ENCODE measurements around the gene EPHX1. TPM values are rescaled to one million over a fixed set of nuclear protein-coding genes. Genes with fewer than 3 reads are reported as not detected.

EPHX1 gene
- total and polyA plus RNA-seq, 2 of the 8 experiments (the other 6 are each of a cell fraction or from before 2014, with no cell fraction given) = 45.3 to 79.1 TPM

DNA sequence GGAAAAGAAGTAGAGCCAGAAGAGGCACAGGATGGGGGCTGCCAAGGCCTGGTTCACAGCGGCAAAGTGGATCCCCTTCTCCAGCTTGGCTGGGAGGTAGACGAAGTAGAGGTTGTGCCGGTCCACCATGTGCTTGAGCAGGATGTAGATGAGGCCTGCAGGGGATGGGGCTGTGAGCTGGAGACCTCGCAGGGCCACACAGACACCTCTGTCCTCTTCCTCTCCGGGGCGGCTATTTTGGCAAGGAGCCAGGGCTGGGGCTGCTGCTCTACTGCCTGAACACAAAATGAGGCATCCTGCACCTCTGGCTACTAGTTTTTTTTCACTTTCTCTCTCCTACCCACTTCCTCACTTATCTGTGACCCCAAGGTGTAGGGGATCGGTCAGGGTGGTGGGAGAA, 40.0 kb downstream of the EPHX1 start:
- H3K23ac ChIP-seq (ENCODE audit: insufficient read length) = no peak overlapping the region
- H2BK12ac ChIP-seq (ENCODE audit: low read depth, low read length) = no peak overlapping the region
- H3K79me2 ChIP-seq (ENCODE audit: control insufficient read depth in 1 of 2, insufficient read depth in 2 of 2, low read length in 2 of 2) = no peaks in the 10 kb centered on the region
- no peak overlapping the region for H2BK15ac ChIP-seq (ENCODE audit: low read length)
- peaks cover 2 to 10% of the 10 kb centered on the region in 2 experiments; a peak in 3 of 4 replicates for H3K9me3 ChIP-seq (ENCODE audit: insufficient read depth in 2 of 2, low read depth in 1 of 2, low read length in 1 of 2)
- H4K5ac ChIP-seq (ENCODE audit: insufficient read length, low read depth, low read length) = no peak overlapping the region
- FAIRE-seq = no peak
- H3K36me3 ChIP-seq (ENCODE audit: control insufficient read depth in 2 of 4, insufficient read depth in 4 of 4, low read length in 3 of 4) = peaks cover 3 to 27% (median 6%) of the 10 kb centered on the region in 4 experiments; a peak in 6 of 8 replicates
- no peak overlapping the region for H3K56ac ChIP-seq (replicated peaks; ENCODE audit: insufficient read length, low read depth, low read length)
- peaks cover 4 to 7% of the 10 kb centered on the region in 2 experiments for H4K20me1 ChIP-seq (replicated peaks in 1 of 2; ENCODE audit: control insufficient read depth in 1 of 2, insufficient read depth in 2 of 2, low read length in 2 of 2)
- CTCF ChIA-PET (ENCODE audit: partially characterized antibody) = interaction anchor here (0.7 to 1.3 kb wide), 7 partner anchors 11 to 368 kb away, joined by 3 to 4 read pairs (median 3); partner anchors contain the start of genes SRP9 and TMEM63A
- POLR2A ChIA-PET (ENCODE audit: partially characterized antibody) = interaction anchor here (0.9 to 1.5 kb wide), 7 partner anchors 11 to 94 kb away, joined by 3 to 9 read pairs (median 4); partner anchors contain the start of genes PYCR2 and SRP9
- TF ChIP-seq SUZ12 (IDR thresholded peaks at IDR 0.05; ENCODE audit: low read length) = no peak
- TF ChIP-seq YY1 (IDR thresholded peaks at IDR 0.05; ENCODE audit: low read depth, low read length) = no peak
- no peak for TF ChIP-seq ATF3 (IDR thresholded peaks at IDR 0.05; ENCODE audit: insufficient read depth, low read depth, low read length)
- TF ChIP-seq, protein P1, sequence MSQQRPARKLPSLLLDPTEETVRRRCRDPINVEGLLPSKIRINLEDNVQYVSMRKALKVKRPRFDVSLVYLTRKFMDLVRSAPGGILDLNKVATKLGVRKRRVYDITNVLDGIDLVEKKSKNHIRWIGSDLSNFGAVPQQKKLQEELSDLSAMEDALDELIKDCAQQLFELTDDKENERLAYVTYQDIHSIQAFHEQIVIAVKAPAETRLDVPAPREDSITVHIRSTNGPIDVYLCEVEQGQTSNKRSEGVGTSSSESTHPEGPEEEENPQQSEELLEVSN (IDR thresholded peaks at IDR 0.05) = no peak
- TF ChIP-seq NRF1 (IDR thresholded peaks at IDR 0.05; ENCODE audit: low read depth, low read length) = no peak
- TF ChIP-seq ZNF274 (IDR thresholded peaks at IDR 0.05; ENCODE audit: borderline replicate concordance, extremely low read depth, low read length) = no peak
- TF ChIP-seq RFX5 (IDR thresholded peaks at IDR 0.05; ENCODE audit: borderline replicate concordance, low read depth, low read length) = no peak
- TF ChIP-seq RBBP5 (IDR thresholded peaks at IDR 0.05; ENCODE audit: borderline replicate concordance, low read depth, low read length) = no peak
- no peak for TF ChIP-seq BRCA1 (IDR thresholded peaks at IDR 0.05; ENCODE audit: low read depth, low read length)
- no peak for TF ChIP-seq KDM1A (IDR thresholded peaks at IDR 0.05; ENCODE audit: borderline replicate concordance, low read length)
- no peak overlapping the region for H3K9ac ChIP-seq (replicated peaks in 1 of 4; ENCODE audit: extremely low read depth in 1 of 4, low read depth in 3 of 4, low read length in 3 of 4)
- H3K14ac ChIP-seq (ENCODE audit: insufficient read length) = no peak overlapping the region
- H2AK5ac ChIP-seq (ENCODE audit: low read depth, low read length) = no peak overlapping the region
- no peaks in the 10 kb centered on the region; a peak in 1 of 7 replicates for H3K27me3 ChIP-seq (replicated peaks in 1 of 4; ENCODE audit: control insufficient read depth in 3 of 4, extremely low read depth in 1 of 4, insufficient read depth in 3 of 4, low read length in 3 of 4)
- H4K91ac ChIP-seq (replicated peaks; ENCODE audit: insufficient read length, low read length) = no peak overlapping the region
- peaks cover 0 to 8% (median 4%) of the 10 kb centered on the region in 4 experiments; a peak in 5 of 7 replicates for H3K4me1 ChIP-seq (replicated peaks in 1 of 4; ENCODE audit: control insufficient read depth in 3 of 4, insufficient read depth in 4 of 4, low read length in 3 of 4)
- WGBS, 2 experiments (ENCODE audit: extremely low coverage in 1 of 2, insufficient coverage in 1 of 2, insufficient read length in 1 of 2, insufficient replicate concordance in 2 of 2, low coverage in 1 of 2, low lambda C conversion rate in 2 of 2, missing lambda C conversion rate in 1 of 2) = 97% methylated on average over 7 of the region's 7 CpGs; no CpG with 5 or more reads in 1 of the 2 experiments
- H4K8ac ChIP-seq (ENCODE audit: extremely low read depth, insufficient read depth, low read length) = peak overlapping the region; percentile 23; the same call in 1 of the 2 replicates
- H3K4me2 ChIP-seq (ENCODE audit: insufficient read depth in 1 of 2, low read depth in 2 of 2, low read length in 2 of 2) = no peak overlapping the region
- H3K18ac ChIP-seq (ENCODE audit: extremely low read depth, low read length) = no peak overlapping the region
- H3K4ac ChIP-seq (replicated peaks; ENCODE audit: insufficient read length, low read depth, low read length) = no peak overlapping the region
- no peak overlapping the region for H2BK20ac ChIP-seq (ENCODE audit: low read length)
- H2BK120ac ChIP-seq (replicated peaks; ENCODE audit: low read depth, low read length) = no peak overlapping the region
- no peak overlapping the region for H3K27ac ChIP-seq (ENCODE audit: low read depth, low read length)
- no peaks in the 10 kb centered on the region for H3K23me2 ChIP-seq (ENCODE audit: low read depth, low read length)
- no peak overlapping the region for H3K4me3 ChIP-seq (ENCODE audit: extremely low read depth in 1 of 4, insufficient read depth in 2 of 4, low read depth in 3 of 4, low read length in 4 of 4)
- DNase-seq (ENCODE audit: low read depth in 1 of 2, low spot score in 2 of 2) = no peak
- H3K79me1 ChIP-seq (ENCODE audit: low read depth, low read length) = no peaks in the 10 kb centered on the region; the same call in 1 of the 2 replicates
- no peak overlapping the region for H2BK5ac ChIP-seq (ENCODE audit: low read depth, low read length)
- H2AFZ ChIP-seq (ENCODE audit: low read length) = no peak overlapping the region
